ENCODE measurements around the gene NR6A1.

Gene NR6A1

DNA sequence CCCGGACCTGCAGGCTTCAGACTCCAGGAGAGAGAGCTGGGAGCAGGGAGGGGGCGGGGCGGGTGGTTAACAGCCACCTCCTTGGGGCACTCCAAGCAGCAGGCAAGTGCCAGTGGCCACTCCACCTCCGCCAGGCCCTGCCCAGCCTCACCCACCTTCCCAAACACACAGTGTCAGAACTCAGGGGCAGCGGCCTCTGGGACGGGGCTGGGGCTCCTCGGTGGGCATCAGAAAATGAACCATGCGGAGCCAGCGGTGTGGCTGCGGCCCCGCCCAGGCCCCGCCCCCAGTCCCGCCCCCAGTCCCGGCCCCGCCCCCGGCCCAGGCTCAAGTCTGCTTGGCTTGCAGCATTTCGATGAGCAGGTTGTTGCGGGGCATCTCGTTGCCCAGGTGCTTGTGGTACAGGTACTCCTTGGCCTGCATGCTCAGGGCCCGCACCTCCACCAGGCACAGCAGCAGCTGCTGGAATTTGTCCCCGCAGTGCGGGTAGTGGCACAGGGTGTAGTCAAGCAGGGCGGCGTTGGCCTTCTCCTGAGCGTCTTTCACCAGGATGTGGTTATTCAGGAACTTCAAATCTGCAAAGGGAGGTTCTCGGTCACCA lies 288.6 kb downstream of the NR6A1 start:
- DNase-seq = no peak

DNA sequence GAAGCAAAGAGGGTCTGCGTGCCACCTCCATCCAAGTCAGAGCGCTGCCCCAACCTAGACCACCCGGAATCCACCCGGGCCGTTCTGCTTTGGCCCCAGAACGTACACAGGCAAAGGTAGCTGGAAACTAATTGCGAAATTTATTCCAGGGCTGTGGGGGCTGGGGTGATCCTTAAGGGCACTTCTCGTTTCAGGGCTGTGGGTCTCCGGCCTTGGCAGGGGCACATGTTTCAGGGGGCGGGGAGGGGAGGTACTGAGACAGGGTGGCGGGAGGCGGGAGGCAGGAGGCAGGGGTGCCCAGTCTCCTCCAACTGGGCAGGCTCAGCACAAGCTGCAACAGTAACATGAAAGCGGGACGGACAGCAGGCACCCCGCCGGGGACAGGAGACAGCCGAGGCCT lies 290.0 kb downstream of the NR6A1 start:
- DNase-seq = no peak

DNA sequence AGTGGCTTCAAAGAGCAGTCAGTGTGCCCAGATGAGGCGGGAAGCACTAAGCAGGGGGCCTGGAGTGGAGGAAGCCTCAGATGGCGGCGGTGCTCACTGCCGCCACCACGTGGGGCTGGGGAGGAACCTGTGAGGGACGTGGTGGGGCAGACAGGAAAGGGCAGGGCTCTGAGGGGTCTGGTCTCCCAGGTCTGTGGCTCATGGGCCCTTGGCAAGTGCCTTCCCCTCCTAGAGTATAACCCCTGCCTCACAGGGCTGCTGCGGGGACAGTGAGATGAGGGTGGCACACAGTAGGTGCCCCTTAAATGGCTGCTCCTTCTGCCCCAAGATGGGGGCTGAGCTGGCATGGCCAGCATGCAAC lies 290.5 kb downstream of the NR6A1 start:
- no peak for DNase-seq

DNA sequence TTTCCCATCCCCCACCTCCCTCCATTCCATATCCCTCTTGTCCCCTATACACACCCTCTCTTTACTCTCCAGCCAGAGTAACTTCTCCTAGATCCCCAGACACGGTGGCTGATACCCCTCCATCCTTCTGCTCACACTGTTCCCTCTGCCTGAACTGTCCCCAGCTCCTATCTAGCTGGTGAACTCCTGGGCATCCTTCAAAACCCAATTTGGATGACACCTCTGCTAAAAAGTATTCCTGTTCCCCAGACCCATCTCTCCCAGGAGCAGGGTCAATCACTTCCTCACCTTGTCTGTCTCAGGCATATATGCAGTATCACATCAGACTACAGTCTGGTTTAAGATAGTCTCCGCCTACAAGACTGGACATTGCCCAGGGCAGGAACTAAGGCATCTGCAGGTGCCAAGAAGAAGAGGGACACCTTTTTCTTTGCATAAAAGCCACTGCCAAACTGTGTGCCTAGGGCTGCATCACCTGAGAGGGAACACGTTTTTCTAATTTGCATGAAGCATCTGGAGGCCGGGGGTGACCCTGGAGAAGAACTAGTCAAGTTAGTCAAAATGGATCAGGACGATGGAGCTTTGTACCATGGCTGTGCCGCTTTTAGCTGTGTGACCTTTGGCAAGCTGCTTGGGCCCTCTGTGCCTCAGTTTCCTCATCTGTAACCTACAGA lies 291.0 kb downstream of the NR6A1 start:
- DNase-seq = no peak

DNA sequence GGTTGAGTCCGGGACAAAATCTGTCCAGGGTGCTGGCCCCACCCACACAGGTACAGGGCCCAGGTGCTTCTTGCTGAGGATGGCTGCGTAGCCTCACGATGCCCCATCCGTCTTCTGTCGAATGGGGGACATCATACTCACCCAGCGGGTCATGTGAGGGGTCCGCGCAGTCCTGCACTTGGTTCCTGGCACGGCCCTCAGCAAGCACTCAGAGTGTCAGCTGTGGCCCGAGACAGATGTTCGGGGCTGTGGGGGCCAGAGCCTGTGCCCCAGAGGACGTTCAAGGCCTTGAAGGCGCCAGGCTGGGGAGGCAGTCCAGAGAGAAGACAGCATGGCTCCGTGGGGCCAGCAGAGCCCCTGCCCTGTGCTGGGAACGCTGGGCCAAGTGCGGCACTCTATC lies 291.7 kb downstream of the NR6A1 start:
- DNase-seq = no peak

DNA sequence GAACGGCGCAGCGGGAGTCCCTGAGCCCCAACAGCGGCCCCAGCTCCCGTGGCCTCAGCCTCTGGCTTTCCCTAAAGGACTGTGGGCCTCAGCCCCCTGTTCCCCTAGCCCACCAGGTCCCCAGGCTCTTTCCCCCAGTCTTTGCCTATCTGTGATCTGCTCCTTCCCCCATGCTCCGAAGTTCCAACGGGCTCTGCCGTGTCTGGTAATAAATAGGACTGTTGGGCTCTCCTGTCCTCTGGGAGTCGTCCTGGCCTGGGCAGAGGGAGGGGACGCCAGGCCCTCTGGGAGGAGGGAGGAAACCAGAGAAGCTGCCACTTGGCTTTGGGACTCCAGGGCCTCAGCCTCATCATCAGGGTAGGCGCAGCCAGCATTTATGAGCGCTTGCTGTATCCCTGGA lies 292.8 kb downstream of the NR6A1 start:
- DNase-seq = no peak

DNA sequence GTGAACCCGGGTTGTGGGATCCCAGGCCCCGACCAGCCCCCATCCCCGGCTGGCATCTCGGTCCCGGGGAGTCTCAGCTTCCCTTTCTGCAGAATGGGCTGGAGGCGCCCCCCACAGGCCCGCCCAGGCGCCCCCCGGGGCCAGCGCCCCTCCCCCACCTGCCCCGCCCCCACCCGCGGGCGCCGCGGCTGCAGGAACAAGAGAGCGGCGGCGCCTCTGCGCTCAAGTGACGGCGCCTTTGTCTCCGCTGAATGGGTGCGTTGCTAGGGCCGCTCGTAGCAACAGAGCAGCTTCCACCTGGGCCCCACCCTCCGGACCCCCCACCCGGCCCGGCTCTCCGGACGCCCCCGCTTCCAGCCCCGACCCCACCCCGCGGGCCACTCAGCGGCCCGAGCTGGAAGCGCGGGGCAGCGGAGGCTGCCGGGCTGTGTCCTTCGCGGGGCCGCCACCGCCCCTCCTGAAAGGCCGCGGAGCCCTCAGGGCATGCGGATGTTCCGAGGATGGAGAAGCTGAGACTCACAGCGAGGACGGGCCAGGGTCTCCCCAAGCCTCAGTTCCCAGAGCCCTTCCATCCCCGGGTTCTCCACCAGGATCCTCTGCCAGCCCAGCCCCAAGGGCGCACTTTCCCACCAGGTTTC lies 293.3 kb downstream of the NR6A1 start:
- no peak for DNase-seq

DNA sequence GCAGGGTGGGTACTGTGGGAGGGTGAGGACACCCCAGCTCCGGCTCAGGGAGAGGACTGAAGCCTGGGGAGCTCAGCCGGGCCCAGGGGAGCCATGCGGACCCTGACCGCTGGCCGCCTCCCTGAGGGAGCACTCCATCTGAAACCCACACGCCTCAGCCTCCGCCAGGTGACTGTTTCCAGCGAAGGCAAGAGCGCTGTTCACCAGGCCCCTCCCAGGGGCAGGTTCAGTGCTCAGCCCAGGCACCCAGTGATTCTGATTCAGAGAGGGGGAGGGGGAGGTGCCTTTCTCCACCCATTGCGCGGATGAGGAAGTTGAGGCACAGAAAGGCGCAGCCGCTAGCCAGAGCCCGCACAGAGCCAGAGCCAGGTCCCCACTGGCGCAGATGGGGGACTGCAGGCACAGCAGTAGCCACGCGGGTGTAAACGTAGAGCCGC lies 293.9 kb downstream of the NR6A1 start:
- no peak for DNase-seq

DNA sequence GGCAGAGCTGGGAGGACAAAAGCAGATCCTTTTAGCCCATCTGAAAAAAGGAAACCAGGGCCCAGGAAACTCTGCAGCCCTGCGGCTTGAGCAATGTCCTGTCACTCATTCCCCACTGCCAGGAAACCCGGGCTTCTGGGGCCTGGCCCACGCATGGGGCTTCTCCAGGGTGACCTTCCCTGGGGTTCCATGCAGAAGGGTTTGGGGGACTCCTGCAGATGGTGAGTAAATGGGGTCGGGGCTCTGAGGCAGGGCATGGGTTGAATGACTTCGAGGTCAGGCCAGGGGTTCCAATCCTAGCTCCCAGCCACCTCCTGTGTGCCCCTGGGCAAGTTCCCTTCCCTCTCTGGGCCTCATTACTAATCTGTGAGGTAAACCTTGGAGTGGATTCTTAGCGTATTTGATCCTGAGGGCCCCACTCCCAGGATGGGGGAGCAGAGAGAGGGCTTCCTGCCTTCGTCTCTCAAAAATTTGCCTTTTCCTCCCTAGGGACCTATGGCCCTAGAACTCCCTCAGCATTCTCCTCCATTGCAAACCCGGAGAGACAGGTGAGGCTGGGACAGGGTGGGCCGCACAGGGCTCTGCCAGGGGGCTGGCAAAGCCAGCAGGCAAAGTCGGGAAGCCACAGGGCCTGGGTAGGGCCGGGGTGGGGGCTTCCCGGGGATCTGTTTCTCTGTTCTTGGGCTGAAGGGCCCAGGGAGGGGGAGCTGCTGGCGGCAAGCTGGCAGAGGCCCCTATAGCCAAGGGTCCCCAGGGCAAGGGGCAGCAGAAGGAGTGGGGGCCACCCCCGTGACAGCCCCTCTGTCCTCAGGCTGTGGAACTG lies 295.0 kb downstream of the NR6A1 start:
- DNase-seq = no peak

DNA sequence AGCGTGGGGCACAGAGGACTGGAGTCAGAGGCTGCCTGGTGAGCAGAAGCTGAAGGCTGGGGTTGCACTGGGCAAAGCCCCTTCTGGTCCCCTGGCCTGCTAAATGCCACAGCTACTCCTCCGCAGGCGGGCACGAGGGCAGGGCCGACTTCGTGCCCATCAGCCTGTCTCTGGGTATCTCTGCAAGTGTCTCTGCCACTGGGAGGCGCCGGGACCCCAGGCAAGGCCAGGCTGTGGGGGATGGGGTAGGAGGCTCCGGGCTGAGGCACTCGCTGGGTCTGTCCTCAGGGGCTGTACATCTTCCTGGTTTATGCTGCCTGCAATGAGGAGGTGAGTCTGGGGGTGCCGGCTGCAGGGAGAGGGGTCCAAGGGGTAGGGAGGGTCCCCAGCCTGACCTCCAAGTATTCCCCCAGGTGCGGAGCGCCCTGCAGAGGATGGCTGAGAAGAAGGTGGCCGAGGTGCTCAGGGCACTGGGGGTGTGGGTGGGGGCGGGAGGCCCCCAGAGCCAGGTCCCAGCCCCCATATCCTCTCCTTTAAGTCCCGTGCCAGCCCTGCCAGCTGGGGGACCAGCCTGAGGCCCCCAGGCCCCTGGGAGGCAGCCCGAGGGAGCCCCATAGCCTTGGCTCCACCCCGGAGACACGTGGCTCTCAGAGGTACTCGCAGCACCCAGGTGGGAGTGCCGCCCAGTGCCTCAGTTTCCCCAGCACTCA lies 295.8 kb downstream of the NR6A1 start:
- no peak for DNase-seq

DNA sequence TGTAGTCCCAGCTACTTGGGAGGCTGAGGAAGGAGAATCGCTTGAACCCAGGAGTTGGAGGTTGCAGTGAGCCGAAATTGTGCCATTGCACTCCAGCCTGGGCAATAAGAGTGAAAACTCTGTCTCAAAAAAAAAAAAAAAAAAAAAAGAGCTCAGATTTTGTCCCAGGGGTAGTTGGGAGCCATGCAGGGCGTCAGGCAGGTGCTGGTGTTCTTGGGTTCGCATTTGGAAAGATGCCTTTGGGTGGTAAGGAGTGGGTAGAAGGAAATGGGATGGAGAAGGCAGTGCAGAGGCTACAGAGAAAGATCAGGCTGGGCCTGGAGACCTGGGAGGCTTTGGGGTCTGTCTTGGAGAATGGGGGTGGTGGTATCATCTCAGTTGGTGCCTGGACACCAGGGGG lies 297.0 kb downstream of the NR6A1 start:
- no peak for DNase-seq

DNA sequence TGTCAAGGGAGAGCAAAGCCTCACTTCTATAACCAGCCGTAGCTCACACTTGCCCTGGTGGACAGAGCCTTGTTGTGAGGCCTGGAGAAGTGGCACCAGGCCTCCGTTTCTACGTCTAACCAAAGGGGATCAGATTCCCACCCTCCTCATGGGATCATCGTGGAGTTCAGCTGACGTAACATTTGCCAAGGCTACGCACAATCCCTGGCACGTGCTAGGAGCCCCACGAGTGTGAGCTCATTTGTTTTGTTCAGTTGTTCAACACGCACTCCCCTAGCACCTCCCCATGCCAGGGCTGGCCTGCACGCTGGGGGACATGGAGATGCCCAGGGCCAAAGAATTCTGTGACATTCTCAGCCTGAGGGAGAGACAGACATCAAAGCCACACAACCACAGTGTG lies 297.8 kb downstream of the NR6A1 start:
- no peak for DNase-seq

DNA sequence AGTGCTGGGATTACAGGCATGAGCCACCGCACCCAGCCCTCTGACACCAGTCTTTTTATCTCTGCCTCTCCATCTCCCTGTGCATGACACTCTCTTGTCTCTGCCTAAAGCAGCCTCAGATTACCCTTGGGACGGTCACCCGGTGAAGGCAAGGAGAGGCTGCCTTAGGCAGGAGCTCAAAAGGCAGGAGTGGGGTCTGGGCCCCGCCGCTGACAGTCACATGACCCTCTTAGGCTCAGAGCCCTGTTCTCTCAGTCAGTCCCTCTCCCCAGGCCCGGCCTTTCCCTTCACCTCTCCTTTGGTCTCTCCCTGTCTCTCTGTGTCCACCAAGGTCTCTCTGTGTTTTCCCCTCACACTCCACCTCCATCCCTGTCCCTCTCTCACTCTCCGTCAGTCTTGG lies 298.3 kb downstream of the NR6A1 start:
- no peak for DNase-seq

DNA sequence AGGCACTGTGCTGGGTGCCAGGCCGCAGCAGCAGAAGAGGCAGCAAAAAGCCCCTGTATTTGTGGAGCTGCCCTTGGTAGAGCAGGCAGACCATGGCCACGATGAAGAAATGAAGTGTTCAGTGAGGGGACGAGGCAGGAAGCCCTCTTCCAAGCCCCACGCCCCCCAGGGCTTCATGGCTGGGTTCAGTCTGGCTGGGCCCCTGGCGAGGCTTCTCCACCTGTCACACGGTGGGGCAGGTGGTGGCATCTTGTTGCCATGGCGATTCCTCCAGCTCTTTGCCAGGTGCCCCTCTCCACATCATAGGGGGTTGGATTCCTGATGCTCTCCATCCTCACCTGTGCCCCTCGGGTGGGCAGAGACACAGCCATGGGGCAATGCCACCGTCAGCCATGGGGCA lies 299.4 kb downstream of the NR6A1 start:
- no peak for DNase-seq

DNA sequence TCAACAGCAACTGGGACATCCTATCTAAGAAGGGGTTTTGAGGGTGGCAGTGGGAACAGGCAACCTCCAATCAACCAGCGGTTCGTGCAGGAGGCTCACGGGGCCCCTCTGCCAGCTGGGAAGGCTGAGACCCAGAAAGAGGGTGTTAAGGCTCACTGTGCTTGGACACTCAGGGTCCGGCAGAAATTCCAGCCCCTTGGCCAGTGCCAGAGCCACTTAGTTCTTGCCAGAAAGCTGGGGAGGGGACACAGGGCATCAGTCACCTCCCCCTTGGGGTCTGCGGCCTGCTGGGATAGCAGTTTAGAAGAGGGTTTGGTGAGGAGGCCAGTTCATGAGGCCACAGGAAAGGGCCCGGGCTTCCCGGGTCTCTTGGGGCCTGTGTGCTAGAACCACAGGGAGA lies 300.4 kb downstream of the NR6A1 start:
- no peak for DNase-seq

DNA sequence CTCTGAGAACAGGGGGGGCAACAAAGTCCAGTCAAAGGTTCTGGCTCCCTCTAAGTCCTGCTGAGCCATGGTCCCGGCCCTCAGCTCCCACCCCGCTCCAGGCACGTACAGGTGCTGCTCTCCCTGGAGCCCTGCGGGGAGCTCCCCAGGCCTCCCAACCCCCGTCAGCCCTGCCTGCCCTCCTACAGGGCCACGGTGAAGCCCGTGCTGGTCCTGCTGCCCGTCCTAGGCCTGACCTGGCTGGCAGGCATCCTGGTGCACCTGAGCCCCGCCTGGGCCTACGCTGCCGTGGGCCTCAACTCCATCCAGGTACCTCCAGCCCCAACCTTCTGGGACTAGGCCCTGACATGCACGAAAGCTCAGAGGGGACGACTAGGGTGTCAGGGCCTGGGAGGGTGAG lies 300.8 kb downstream of the NR6A1 start:
- no peak for DNase-seq

DNA sequence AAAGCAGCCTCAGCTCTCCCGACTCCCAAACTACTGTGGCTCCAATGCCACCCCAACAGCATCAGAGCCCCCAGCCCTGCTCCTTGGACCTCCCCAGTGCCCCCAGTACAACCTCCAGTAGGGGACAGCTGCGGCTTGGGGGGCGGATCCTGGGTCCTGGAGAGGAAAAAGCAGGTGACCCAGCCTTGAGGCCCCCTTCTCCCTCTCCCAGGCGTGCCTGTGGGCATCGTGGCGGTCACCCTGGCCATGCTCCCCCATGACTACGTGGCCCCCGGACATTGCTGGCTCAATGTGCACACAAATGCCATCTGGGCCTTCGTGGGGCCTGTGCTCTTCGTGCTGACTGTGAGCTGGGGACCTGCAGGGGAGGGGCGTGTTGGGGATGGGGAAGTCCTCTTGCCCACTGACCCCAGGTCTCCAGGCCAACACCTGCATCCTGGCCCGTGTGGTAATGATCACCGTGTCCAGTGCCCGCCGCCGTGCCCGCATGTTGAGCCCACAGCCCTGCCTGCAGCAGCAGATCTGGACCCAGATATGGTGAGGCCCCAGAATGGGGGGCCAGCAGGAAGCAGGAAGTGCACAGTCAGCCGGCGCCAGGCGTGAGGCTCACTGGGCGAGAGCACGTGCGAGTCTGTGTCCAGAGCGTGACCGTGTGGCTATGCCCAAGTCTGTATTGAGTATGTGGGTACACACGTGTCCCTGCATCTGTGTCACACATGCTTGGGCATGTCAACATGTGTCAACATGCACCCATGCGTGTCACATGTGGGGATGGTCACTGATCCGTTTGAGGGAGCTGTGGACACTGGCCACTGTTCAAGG lies 301.9 kb downstream of the NR6A1 start:
- no peak for DNase-seq

DNA sequence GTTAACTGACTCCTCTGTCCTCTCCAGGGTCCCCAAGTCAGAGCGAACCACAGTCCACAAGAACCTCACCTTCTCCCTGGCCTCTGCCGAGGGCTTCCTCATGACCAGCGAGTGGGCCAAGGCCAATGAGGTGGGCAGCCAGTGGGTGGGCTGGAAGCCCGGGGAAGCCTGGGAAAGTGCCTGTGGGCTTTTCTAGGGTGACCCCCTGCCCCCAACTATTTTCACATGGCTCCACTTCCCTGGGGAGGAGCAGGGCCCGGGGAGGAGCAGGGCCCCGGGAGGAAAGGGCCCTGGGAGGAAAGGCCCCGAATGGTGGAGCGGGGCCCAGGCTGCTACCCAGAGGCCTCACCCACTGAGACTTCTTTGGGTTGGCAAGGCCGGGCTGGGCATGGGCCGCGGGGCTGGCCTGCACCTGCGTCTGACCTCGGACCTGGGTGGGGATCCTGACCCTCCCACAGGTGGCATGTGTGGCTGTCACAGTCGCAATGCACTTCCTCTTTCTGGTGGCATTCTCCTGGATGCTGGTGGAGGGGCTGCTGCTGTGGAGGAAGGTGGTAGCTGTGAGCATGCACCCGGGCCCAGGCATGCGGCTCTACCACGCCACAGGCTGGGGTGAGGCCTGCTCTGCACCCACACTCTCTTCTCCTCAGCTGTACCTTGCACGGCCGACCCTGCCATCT lies 302.9 kb downstream of the NR6A1 start:
- no peak for DNase-seq

DNA sequence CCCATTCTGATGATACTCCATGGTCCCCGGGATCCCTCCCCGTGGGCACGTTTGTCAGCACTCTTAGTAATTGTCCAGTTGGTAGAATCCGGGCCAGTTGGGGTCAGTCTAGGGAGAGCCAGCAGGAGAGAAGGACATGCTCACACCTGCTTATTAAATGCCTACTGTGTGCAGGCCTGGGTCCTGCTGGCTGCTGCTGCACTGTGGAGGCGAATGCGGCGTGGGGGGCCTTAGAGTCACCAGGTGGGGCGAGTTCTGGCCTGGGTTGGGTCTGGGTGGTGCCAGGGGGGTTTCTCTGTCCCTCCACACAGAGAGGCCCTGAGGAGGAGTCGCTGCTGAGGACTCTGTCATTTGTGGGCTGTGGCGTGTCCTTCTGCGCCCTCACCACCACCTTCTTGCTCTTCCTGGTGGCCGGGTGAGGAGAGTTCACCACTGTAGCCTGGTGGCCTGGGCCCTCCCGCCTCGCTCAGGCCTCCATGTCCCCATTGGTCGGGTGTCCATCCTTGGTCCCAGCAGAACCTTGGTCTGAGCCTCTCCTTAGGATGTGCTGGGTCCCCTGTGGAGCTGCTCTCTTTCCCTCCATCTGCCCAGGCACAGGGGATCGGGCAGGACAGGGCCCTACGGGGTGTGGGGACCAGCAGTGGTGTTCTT lies 303.6 kb downstream of the NR6A1 start:
- no peak for DNase-seq
